Caco-2 (cell line): ENCODE data around the gene IKZF1. TPM values are rescaled to one million over a fixed set of nuclear protein-coding genes. Genes with fewer than 3 reads are reported as not detected.

Experiments
- BruUV-seq: library from RNA; stranded (reverse); fragments of 400-500 nt; replicated peaks from 2 replicates; lab custom pipeline; 2021; lab: Mats Ljungman, UMichigan
- CTCF ChIA-PET: fragments of 300-600 bp; sonication (Branson Sonifier 250); formaldehyde crosslinking; loops from one replicate; lab custom pipeline; 2022; ENCODE audit warnings: antibody characterized with exemption; lab: Charles Lee
- POLR2A ChIA-PET: fragments of 300-600 bp; sonication (Branson Sonifier 250); formaldehyde crosslinking; loops from one replicate; lab custom pipeline; 2022; ENCODE audit warnings: antibody characterized with exemption; lab: Charles Lee
- DNase-seq, 2 experiments: peaks; one replicate each; pipeline versions ENCODE4 v3.0.0 to v3.0.0-alpha.2; 2020 to 2022
- H3K27me3 ChIP-seq: replicated peaks from 2 replicates; pipeline ENCODE4 v1.6.0; 2011; ENCODE audit warnings: low read length; ENCODE audit not compliant: control insufficient read depth, insufficient read depth
- H3K36me3 ChIP-seq: 2 replicates; pipeline ENCODE4 v1.5.1; 2011; ENCODE audit warnings: low read length; ENCODE audit not compliant: control insufficient read depth, insufficient read depth
- H3K4me1 ChIP-seq: fragments of 250-450 bp; sonication (Bioruptor Pico); 2 replicates; pipeline ENCODE4 v1.5.1; 2020; ENCODE audit warnings: mild to moderate bottlenecking
- H3K4me3 ChIP-seq: 2 replicates; pipeline ENCODE4 v1.5.1; 2011; ENCODE audit warnings: low read depth, mild to moderate bottlenecking, control low read depth, low read length
- H3K9me3 ChIP-seq: fragments of 250-450 bp; sonication (Bioruptor Pico); 2 replicates; pipeline ENCODE4 v1.5.1; 2020; ENCODE audit warnings: mild to moderate bottlenecking, moderate library complexity
- H3K27ac Mint-ChIP-seq: one replicate; pipeline ENCODE4 v1.8.0; 2022; ENCODE audit warnings: mixed read lengths; ENCODE audit not compliant: unreplicated experiment
- H3K27me3 Mint-ChIP-seq: one replicate; pipeline ENCODE4 v1.8.0; 2022; ENCODE audit warnings: mixed read lengths; ENCODE audit not compliant: insufficient read depth, unreplicated experiment
- H3K36me3 Mint-ChIP-seq: one replicate; pipeline ENCODE4 v1.8.0; 2022; ENCODE audit warnings: mild to moderate bottlenecking, mixed read lengths; ENCODE audit not compliant: insufficient read depth, unreplicated experiment
- H3K4me1 Mint-ChIP-seq: one replicate; pipeline ENCODE4 v1.8.0; 2022; ENCODE audit warnings: low read depth, mixed read lengths; ENCODE audit not compliant: unreplicated experiment
- H3K4me3 Mint-ChIP-seq: one replicate; pipeline ENCODE4 v1.8.0; 2022; ENCODE audit warnings: mild to moderate bottlenecking, moderate library complexity, mixed read lengths; ENCODE audit not compliant: unreplicated experiment
- H3K9me3 Mint-ChIP-seq: one replicate; pipeline ENCODE4 v1.8.0; 2022; ENCODE audit warnings: mixed read lengths; ENCODE audit not compliant: unreplicated experiment
- CTCF ChIP-seq, 2 experiments: fragments of 200-600 bp in 1 of 2; IDR thresholded peaks; 1 replicate in 1 of 2; 2 replicates in 1 of 2; pipeline versions ENCODE4 v1.5.1 to v1.8.0; 2011 to 2022; ENCODE audit warnings: antibody characterized with exemption in 1 of 2, control low read depth in 1 of 2, inconsistent platforms in 1 of 2, low read depth in 1 of 2, low read length in 1 of 2, mild to moderate bottlenecking in 1 of 2, moderate library complexity in 1 of 2; ENCODE audit not compliant: insufficient read depth in 1 of 2, severe bottlenecking in 1 of 2, unreplicated experiment in 1 of 2
- intact Hi-C: fragments of 100-400 bp; cut with micrococcal nuclease; formaldehyde crosslinking; loops from one replicate; pipeline ENCODE4 v1.10.0; 2022; ENCODE audit not compliant: unreplicated experiment
- total RNA-seq: library from RNA; stranded (reverse); gene quantifications from 2 replicates; pipeline ENCODE4 v1.2.3, GENCODE V29; 2022

The IKZF1 gene
- total RNA-seq, 1 experiment from 2014 or later, result not detected

GRCh38 chr7:50358779-50359178 is 54.3 kb downstream of the IKZF1 start:
- H3K36me3 ChIP-seq, result no peaks in the 10 kb centered on the region
- peaks cover 28% of the 10 kb centered on the region for H3K27me3 Mint-ChIP-seq
- H3K36me3 Mint-ChIP-seq, result no peaks in the 10 kb centered on the region
- H3K4me3 ChIP-seq, result no peak overlapping the region
- no peak for TF ChIP-seq CTCF (IDR thresholded peaks at IDR 0.05; ENCODE audit: insufficient read depth in 1 of 2, low read depth in 1 of 2, low read length in 1 of 2, severe bottlenecking in 1 of 2, unreplicated experiment in 1 of 2)
- no peak overlapping the region for H3K4me3 Mint-ChIP-seq
- H3K9me3 ChIP-seq, result no peaks in the 10 kb centered on the region
- no peaks in the 10 kb centered on the region for H3K4me1 ChIP-seq
- no peaks in the 10 kb centered on the region for H3K27me3 ChIP-seq
- H3K27ac Mint-ChIP-seq, result no peak overlapping the region
- CTCF ChIA-PET, result no interaction called here
- intact Hi-C loops, result no loop called here
- no TSS peak for BruUV-seq
- no peak for DNase-seq
- H3K4me1 Mint-ChIP-seq, result no peaks in the 10 kb centered on the region
- no peaks in the 10 kb centered on the region for H3K9me3 Mint-ChIP-seq
- POLR2A ChIA-PET, result no interaction called here

GRCh38 chr7:50359258-50359994 is 54.9 kb downstream of the IKZF1 start:
- H3K27me3 ChIP-seq, result no peaks in the 10 kb centered on the region
- H3K4me1 ChIP-seq, result no peaks in the 10 kb centered on the region
- Mint-ChIP-seq H3K27me3 (peaks cover 28% of the 10 kb centered on the region), H3K36me3 (no peaks in the 10 kb centered on the region), H3K27ac (no peak overlapping the region), H3K4me1 (no peaks in the 10 kb centered on the region), H3K9me3 (no peaks in the 10 kb centered on the region), H3K4me3 (no peak overlapping the region)
- no peak for DNase-seq
- H3K4me3 ChIP-seq, result no peak overlapping the region
- H3K36me3 ChIP-seq, result no peaks in the 10 kb centered on the region
- intact Hi-C loops, result no loop called here
- ChIA-PET POLR2A (no interaction called here), CTCF (no interaction called here)
- BruUV-seq, result no TSS peak
- H3K9me3 ChIP-seq, result no peaks in the 10 kb centered on the region
- no peak for TF ChIP-seq CTCF (IDR thresholded peaks at IDR 0.05; ENCODE audit: insufficient read depth in 1 of 2, low read depth in 1 of 2, low read length in 1 of 2, severe bottlenecking in 1 of 2, unreplicated experiment in 1 of 2)

- TF ChIP-seq CTCF (IDR thresholded peaks at IDR 0.05; ENCODE audit: insufficient read depth in 1 of 2, low read depth in 1 of 2, low read length in 1 of 2, severe bottlenecking in 1 of 2, unreplicated experiment in 1 of 2), result no peak
- no peak overlapping the region for H3K27ac Mint-ChIP-seq
- H3K27me3 Mint-ChIP-seq, result peaks cover 28% of the 10 kb centered on the region
- H3K36me3 Mint-ChIP-seq, result no peaks in the 10 kb centered on the region
- no peaks in the 10 kb centered on the region for H3K9me3 Mint-ChIP-seq
- BruUV-seq, result no TSS peak
- no peak overlapping the region for H3K4me3 Mint-ChIP-seq
- intact Hi-C loops, result no loop called here
- no peak for DNase-seq
- CTCF ChIA-PET, result no interaction called here
- POLR2A ChIA-PET, result no interaction called here
- Histone ChIP-seq H3K27me3 (no peaks in the 10 kb centered on the region), H3K4me1 (no peaks in the 10 kb centered on the region), H3K9me3 (no peaks in the 10 kb centered on the region), H3K4me3 (no peak overlapping the region), H3K36me3 (no peaks in the 10 kb centered on the region)
- no peaks in the 10 kb centered on the region for H3K4me1 Mint-ChIP-seq
Observed at GRCh38 chr7:50359995-50360925, 55.7 kb downstream of the IKZF1 start.
